GM10248 (cell line): ENCODE measurements around the gene NEGR1.

ENCODE experiments used
- CTCF ChIA-PET: fragments of 300-600 bp; sonication (Branson Sonifier 250); formaldehyde crosslinking; extraction: SDS; loops from one replicate; lab custom pipeline; 2021; ENCODE audit warnings: antibody characterized with exemption; lab: Yijun Ruan, JAX
- POLR2A ChIA-PET: fragments of 350-650 bp; sonication (Branson Sonifier 250); formaldehyde crosslinking; extraction: SDS; loops from one replicate; lab custom pipeline; 2020; ENCODE audit warnings: antibody characterized with exemption; lab: Yijun Ruan, JAX
- DNase-seq: peaks from one replicate; pipeline ENCODE4 v3.0.0; 2012; ENCODE audit errors: extremely low spot score
- TF ChIP-seq, protein P1 (sequence below): IDR thresholded peaks from 2 replicates; pipeline ENCODE4 v1.5.1; 2012; ENCODE audit warnings: mild to moderate bottlenecking, low read depth; ENCODE audit errors: extremely low read depth, missing control alignments, control extremely low read depth

The NEGR1 gene

GRCh38 chr1:72281637-72282270 is 585 bp downstream of the NEGR1 start:
- TF ChIP-seq, protein P1, sequence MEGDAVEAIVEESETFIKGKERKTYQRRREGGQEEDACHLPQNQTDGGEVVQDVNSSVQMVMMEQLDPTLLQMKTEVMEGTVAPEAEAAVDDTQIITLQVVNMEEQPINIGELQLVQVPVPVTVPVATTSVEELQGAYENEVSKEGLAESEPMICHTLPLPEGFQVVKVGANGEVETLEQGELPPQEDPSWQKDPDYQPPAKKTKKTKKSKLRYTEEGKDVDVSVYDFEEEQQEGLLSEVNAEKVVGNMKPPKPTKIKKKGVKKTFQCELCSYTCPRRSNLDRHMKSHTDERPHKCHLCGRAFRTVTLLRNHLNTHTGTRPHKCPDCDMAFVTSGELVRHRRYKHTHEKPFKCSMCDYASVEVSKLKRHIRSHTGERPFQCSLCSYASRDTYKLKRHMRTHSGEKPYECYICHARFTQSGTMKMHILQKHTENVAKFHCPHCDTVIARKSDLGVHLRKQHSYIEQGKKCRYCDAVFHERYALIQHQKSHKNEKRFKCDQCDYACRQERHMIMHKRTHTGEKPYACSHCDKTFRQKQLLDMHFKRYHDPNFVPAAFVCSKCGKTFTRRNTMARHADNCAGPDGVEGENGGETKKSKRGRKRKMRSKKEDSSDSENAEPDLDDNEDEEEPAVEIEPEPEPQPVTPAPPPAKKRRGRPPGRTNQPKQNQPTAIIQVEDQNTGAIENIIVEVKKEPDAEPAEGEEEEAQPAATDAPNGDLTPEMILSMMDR: no peak
- CTCF ChIA-PET: no interaction called here
- DNase-seq: no peak
- POLR2A ChIA-PET: no interaction called here

DNA sequence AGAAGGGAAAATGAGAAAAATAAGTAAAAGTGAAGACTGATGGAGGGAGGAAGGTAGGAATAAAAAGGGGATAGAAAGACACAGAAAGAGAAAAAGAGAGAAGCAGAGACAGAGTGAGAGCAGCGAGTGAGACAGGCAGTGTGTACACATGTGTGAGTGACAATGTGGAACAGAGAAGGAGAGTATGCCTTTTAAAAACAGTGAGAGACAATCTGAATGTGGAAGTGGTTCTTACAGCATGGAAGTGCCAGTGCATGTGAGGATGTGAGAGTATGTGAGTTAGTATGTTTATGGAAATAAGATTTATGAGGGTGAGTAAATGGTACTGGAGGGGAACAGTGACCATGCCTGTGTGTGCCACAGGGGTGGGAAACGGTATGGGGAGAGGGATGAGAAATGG is 1.2 kb downstream of the NEGR1 start:
- POLR2A ChIA-PET: no interaction called here
- DNase-seq: no peak
- TF ChIP-seq, protein P1: no peak
- CTCF ChIA-PET: no interaction called here

DNA sequence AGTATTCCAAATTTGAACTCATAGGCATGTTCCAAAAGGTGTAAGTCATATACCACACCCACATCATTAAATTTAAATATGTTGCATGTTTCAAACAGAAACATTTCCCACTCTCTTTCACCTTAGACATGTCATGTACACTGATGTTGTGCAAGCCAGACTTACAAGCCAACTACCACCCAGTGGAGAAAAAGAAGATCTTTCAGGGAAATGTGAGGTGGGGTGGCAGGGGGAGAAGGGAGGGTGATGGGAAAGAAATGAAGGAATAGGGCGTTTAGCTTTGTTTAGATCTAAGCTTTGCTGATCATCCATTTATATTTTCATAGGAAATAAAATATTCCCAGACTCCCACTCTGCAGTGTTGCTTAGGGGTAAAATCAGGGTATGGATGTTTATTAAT is 1.6 kb downstream of the NEGR1 start:
- TF ChIP-seq, protein P1: no peak
- DNase-seq: no peak
- CTCF ChIA-PET: no interaction called here
- POLR2A ChIA-PET: no interaction called here

- ChIA-PET POLR2A (no interaction called here), CTCF (no interaction called here)
- DNase-seq: no peak
- TF ChIP-seq, protein P1: no peak
Measured at GRCh38 chr1:72280131-72280530, 2.2 kb downstream of the NEGR1 start.

- ChIA-PET POLR2A (no interaction called here), CTCF (no interaction called here)
- TF ChIP-seq, protein P1: no peak
Measured at GRCh38 chr1:72278461-72278860, 3.9 kb downstream of the NEGR1 start.

GRCh38 chr1:72271555-72272085 is 10.7 kb downstream of the NEGR1 start:
- no peak for DNase-seq
- TF ChIP-seq, protein P1: no peak
- CTCF ChIA-PET: interaction anchor here (1.4 kb wide), 1 partner anchor 16 kb away, joined by 4 read pairs; no protein-coding TSS in a partner anchor
- POLR2A ChIA-PET: no interaction called here

More at GRCh38 chr1:72278461-72278860, 3.9 kb downstream of the NEGR1 start:
- DNase-seq: no peak
